Transverse colon (tissue), 4 donors: ENCODE data around the gene MBD5. TPM values are rescaled to one million over a fixed set of nuclear protein-coding genes. Genes with fewer than 3 reads are reported as not detected.

Experiments
- DNase-seq: peaks from one replicate; pipeline ENCODE4 v3.0.0-alpha.2; 2019
- H3K27ac ChIP-seq, 4 donors: fragments of 200-600 bp; sonication (generic); 2 replicates each; pipeline ENCODE4 v1.5.1; 2016 to 2018; ENCODE audit warnings: inconsistent platforms in 4 of 4
- H3K27me3 ChIP-seq: fragments of 200-600 bp; sonication (generic); 2 replicates; pipeline ENCODE4 v1.5.1; 2017; ENCODE audit warnings: inconsistent platforms
- H3K36me3 ChIP-seq, 4 donors: fragments of 200-600 bp; sonication (generic); 2 replicates each; pipeline ENCODE4 v1.5.1; 2017 to 2019; ENCODE audit warnings: inconsistent platforms in 4 of 4
- H3K4me1 ChIP-seq, 4 donors: fragments of 200-600 bp; sonication (generic); 2 replicates each; pipeline ENCODE4 v1.5.1; 2017 to 2020; ENCODE audit warnings: inconsistent platforms in 4 of 4
- H3K4me3 ChIP-seq, 4 donors: fragments of 200-600 bp; sonication (generic); 1 replicate in 1 of 4; 2 replicates in 3 of 4; pipeline versions ENCODE4 v1.5.1 to v1.6.1; 2017 to 2019; ENCODE audit warnings: inconsistent platforms in 4 of 4
- H3K9me3 ChIP-seq, 2 donors: fragments of 200-600 bp; sonication (generic); 2 replicates each; pipeline ENCODE4 v1.5.1; 2017 to 2019; ENCODE audit warnings: inconsistent platforms in 2 of 2
- EP300 ChIP-seq: sonication (generic); formaldehyde crosslinking; IDR thresholded peaks from one replicate; pipeline ENCODE4 v1.6.1; 2017; ENCODE audit warnings: antibody characterized with exemption, low read depth
- POLR2A ChIP-seq: fragments of 450-650 bp; IDR thresholded peaks from one replicate; pipeline ENCODE4 v1.6.1; 2016; ENCODE audit warnings: antibody characterized with exemption, mild to moderate bottlenecking, moderate library complexity
- POLR2AphosphoS5 ChIP-seq, 3 donors: sonication (generic); formaldehyde crosslinking; IDR thresholded peaks; one replicate each; pipeline ENCODE4 v1.6.1; 2016; ENCODE audit warnings: antibody characterized with exemption in 3 of 3
- WGBS, 2 donors: methylation state at CpG; one replicate each; pipeline ENCODE4 v1.1.5; 2018; ENCODE audit warnings: low coverage in 1 of 2; 5-methylcytosine and 5-hydroxymethylcytosine counted together
- in situ Hi-C, 4 donors: fragments of 200-750 bp; cut with MboI; loops; one replicate each; pipeline versions ENCODE4 v1.15.0 to v1.15.1; 2017; ENCODE audit warnings: low sequenced_read_pairs in 3 of 4, low pct_ligation_motif_present in 1 of 4, low pct_unique_long_range_greater_than_20kb in 1 of 4
- intact Hi-C: fragments of 100-400 bp; cut with DNase I; formaldehyde crosslinking; loops from one replicate; pipeline ENCODE4 v1.15.1; 2023; ENCODE audit warnings: low total_unique reads
- total RNA-seq, 4 donors: library from RNA; depleted of rRNA; stranded (reverse); fragments of >200 nt; gene quantifications; one replicate each; pipeline ENCODE4 v1.1.0, GENCODE V29; 2016
- TF ChIP-seq, protein P1 (sequence below), 5 experiments: fragments of 200-600 bp in 3 of 5; fragments of 450-650 bp in 2 of 5; sonication (generic) in 3 of 5; IDR thresholded peaks; 1 replicate in 2 of 5; 2 replicates in 3 of 5; pipeline ENCODE4 v1.5.1; 2016 to 2017; ENCODE audit warnings: antibody characterized with exemption in 5 of 5, inconsistent platforms in 3 of 5, mild to moderate bottlenecking in 2 of 5, moderate library complexity in 1 of 5

The MBD5 gene
- total RNA-seq, 4 donors from 2014 or later, result 29.9 to 67.3 (median 52.6) TPM

DNA sequence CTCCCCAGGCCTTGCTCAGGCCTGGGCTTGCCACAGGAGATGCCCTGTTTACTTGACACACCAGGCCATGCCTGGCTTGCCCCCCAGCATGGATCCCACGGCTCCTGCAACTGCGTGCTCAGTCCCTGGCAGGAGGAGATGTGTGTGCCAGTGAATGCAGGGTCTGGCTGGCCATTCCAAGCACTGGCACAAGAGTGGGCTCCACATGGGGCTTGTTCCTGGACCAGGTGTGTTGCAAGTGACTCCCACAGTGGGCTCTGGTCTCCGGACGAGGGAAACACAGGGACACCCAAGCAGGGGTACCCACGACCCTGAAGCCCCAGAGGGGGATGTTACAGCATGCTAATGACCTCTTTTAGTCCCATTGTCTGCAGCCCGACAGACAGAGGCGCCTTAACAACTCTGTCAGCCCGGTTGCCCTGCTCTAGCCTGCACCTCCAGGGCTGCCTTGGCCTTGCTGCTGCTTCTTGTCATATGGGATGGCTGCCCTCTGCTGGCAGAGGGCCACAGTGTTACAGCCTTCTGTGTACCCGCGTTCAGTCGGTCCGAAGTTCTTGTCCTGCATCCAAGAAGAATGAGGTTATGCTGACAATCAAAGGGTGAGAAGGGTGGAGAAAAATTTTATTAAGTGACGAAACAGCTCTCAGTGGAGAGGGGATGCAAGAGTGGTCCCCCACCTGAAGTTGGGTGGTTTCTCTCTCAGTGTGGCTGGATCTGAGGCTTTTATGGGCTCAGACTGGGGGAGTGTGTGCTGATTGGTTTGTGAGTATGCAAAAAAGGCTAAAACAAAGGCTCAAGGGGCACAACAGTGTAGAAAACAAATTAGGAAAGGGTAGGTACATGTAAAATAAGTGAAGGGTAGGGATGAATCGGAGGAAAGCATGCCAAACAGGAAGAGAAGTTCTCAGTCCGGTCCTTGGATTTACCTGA lies 180.4 kb downstream of the MBD5 start:
- H3K4me1 ChIP-seq, result no peaks in the 10 kb centered on the region
- in situ Hi-C loops, result loop anchor here in 1 of 4 donors (10.0 kb wide), 1 partner anchor 217 kb away; no protein-coding TSS in a partner anchor
- H3K36me3 ChIP-seq, result no peaks in the 10 kb centered on the region
- no peaks in the 10 kb centered on the region for H3K27me3 ChIP-seq
- no peaks in the 10 kb centered on the region for H3K9me3 ChIP-seq
- intact Hi-C loops, result loop anchor here (5.0 kb wide), 1 partner anchor 264 kb away; no protein-coding TSS in a partner anchor
- H3K4me3 ChIP-seq, result no peak overlapping the region
- WGBS, 2 donors, result 88 to 94% methylated on average over 4 to 14 of the region's 15 CpGs
- H3K27ac ChIP-seq, result no peak overlapping the region
- DNase-seq, result peak; percentile 32
- TF ChIP-seq, protein P1, sequence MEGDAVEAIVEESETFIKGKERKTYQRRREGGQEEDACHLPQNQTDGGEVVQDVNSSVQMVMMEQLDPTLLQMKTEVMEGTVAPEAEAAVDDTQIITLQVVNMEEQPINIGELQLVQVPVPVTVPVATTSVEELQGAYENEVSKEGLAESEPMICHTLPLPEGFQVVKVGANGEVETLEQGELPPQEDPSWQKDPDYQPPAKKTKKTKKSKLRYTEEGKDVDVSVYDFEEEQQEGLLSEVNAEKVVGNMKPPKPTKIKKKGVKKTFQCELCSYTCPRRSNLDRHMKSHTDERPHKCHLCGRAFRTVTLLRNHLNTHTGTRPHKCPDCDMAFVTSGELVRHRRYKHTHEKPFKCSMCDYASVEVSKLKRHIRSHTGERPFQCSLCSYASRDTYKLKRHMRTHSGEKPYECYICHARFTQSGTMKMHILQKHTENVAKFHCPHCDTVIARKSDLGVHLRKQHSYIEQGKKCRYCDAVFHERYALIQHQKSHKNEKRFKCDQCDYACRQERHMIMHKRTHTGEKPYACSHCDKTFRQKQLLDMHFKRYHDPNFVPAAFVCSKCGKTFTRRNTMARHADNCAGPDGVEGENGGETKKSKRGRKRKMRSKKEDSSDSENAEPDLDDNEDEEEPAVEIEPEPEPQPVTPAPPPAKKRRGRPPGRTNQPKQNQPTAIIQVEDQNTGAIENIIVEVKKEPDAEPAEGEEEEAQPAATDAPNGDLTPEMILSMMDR (IDR thresholded peaks at IDR 0.05), result peak in 4 of 5 experiments; percentile 29 to 39 (median 37)
- TF ChIP-seq POLR2A, result no peak

DNA sequence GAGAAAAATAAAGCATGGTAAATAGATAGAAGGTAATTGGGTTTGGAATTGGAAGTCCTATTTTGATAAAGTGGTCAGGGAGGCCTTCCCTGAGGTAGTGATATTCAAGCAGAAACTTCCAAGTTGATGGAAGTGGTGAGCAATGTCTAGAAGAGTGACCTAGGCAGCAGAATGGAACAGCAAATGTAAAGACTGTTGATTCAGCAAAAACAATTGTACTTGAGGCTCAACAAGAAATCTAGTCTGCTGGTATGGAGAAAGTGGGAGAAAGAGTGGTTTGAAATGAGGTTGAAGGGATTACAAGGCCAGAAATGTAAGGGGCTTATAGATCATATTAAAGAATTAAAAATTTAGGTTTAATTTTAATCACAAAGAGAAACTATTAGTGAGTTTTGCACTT lies 181.3 kb downstream of the MBD5 start:
- H3K27ac ChIP-seq, result no peak overlapping the region
- in situ Hi-C loops, result loop anchor here in 1 of 4 donors (10.0 kb wide), 1 partner anchor 217 kb away; no protein-coding TSS in a partner anchor
- no peak for TF ChIP-seq POLR2A
- TF ChIP-seq EP300, result no peak
- no peaks in the 10 kb centered on the region for H3K9me3 ChIP-seq
- intact Hi-C loops, result loop anchor here (5.0 kb wide), 1 partner anchor 265 kb away; no protein-coding TSS in a partner anchor
- H3K27me3 ChIP-seq, result no peaks in the 10 kb centered on the region
- no peaks in the 10 kb centered on the region for H3K36me3 ChIP-seq
- no peak for DNase-seq
- H3K4me1 ChIP-seq, result no peaks in the 10 kb centered on the region
- H3K4me3 ChIP-seq, result no peak overlapping the region

DNA sequence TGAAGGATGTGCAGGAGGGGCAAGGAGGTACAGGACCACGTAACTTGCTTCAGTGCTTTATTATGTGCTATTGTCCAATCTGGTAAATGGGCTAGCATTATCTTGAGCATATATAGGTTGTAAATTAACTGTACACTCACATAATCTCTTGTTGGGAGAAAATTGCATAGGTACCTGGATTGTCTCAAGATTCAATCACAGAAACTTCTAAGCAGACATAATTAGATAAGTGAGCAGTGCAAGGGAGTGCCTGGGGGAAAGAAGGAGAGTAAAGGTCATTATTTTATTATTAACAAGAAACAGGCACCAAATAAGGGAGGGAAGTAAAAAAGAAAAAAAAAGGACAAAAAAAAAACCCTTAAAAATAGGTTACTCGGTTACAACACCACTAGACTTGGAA lies 186.2 kb downstream of the MBD5 start:
- 81 to 95% methylated on average over 2 of the region's 2 CpGs for WGBS, 2 donors

DNA sequence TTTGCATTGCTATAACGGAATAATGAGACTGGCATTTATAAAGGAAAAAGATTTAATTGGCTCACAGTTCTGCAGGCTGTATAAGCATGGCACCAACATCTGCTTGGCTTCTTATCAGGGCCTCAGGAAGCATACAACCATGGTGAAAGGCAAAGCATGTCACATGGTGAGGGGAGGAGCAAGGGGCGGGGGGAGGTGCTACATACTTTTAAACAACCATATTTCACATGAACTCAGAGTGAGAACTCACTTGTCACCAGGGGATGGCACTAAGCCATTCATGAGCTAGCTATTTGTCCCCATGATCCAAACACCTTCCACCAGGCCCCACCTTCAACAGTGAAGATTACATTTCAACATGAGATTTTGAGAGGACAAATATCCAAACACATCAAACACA lies 188.7 kb downstream of the MBD5 start:
- Histone ChIP-seq H3K4me1 (no peaks in the 10 kb centered on the region), H3K4me3 (no peak overlapping the region), H3K27ac (no peak overlapping the region), H3K36me3 (no peaks in the 10 kb centered on the region), H3K9me3 (no peaks in the 10 kb centered on the region), H3K27me3 (no peaks in the 10 kb centered on the region)
- DNase-seq, result no peak
- in situ Hi-C loops, result loop anchor here in 1 of 4 donors (10.0 kb wide), 1 partner anchor 225 kb away; no protein-coding TSS in a partner anchor
- no peak for TF ChIP-seq POLR2A
- no peak for TF ChIP-seq POLR2AphosphoS5 (IDR thresholded peaks at IDR 0.05)
- TF ChIP-seq, protein P1 (IDR thresholded peaks at IDR 0.05), result no peak
- no peak for TF ChIP-seq EP300
- intact Hi-C loops, result no loop called here
- WGBS, 2 donors, result 88 to 90% methylated on average over 2 of the region's 2 CpGs

More for the DNA sequence above, 186.2 kb downstream of the MBD5 start:
- TF ChIP-seq POLR2A, result no peak
- TF ChIP-seq POLR2AphosphoS5 (IDR thresholded peaks at IDR 0.05), result no peak
- Histone ChIP-seq H3K4me1 (no peaks in the 10 kb centered on the region), H3K36me3 (no peaks in the 10 kb centered on the region), H3K27ac (no peak overlapping the region), H3K27me3 (no peaks in the 10 kb centered on the region), H3K9me3 (no peaks in the 10 kb centered on the region), H3K4me3 (no peak overlapping the region)
- intact Hi-C loops (no loop called here), in situ Hi-C loops (loop anchor here in 1 of 4 donors (10.0 kb wide), 1 partner anchor 222 kb away; no protein-coding TSS in a partner anchor)
- no peak for DNase-seq

DNA sequence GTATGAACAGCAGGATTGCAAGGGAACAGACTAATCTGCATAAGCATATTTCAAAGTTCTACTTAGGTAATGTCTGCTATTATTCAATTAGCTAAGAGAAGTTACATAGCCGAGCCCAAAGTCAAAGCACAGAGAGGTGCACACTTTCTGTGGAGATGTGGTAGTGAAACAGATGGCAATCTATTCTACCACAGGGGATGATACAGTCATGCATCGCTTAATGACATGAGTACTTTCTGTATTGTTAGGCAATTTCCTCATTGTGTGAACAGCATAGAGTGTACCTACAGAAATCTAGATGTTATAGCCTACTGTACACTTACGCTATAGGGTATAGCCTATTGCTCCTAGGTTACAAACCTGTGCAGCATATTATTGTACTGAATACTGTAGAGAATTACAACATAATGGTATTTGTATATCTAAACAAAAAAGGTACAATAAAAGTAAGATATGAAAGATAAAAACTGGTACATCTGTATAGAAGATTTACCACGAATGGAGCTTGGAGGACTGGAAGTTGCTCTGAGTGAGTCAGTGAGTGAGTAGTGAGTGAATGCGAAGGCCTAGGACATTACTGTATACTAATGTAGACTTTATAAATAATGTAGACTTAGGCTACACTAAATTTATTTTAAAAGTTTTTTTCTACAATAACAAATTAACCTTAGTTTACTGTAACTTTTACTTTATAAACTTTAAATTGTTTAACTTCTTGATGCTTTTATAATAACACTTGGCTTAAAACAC lies 197.6 kb downstream of the MBD5 start:
- in situ Hi-C loops (no loop called here), intact Hi-C loops (no loop called here)
- Histone ChIP-seq H3K36me3 (no peaks in the 10 kb centered on the region), H3K9me3 (peaks cover 10 to 16% of the 10 kb centered on the region in 2 donors), H3K27me3 (no peaks in the 10 kb centered on the region), H3K4me1 (no peaks in the 10 kb centered on the region), H3K4me3 (no peak overlapping the region), H3K27ac (no peak overlapping the region)
- no peak for TF ChIP-seq POLR2AphosphoS5 (IDR thresholded peaks at IDR 0.05)
- DNase-seq, result no peak
- WGBS, 2 donors, result 72 to 83% methylated on average over 2 to 5 of the region's 5 CpGs
